AG04450 (cell line): Measurements from ENCODE around the gene BIRC7. TPM values are rescaled to one million over a fixed set of nuclear protein-coding genes. Genes with fewer than 3 reads are reported as not detected.

Source experiments
- CTCF ChIA-PET: fragments of 300-600, 350-600 bp; formaldehyde crosslinking; extraction: SDS; loops from one replicate; lab custom pipeline; 2022; ENCODE audit warnings: antibody characterized with exemption, inconsistent platforms; lab: Charles Lee
- POLR2A ChIA-PET: fragments of 350-600 bp; formaldehyde crosslinking; extraction: SDS; loops from one replicate; lab custom pipeline; 2021; ENCODE audit warnings: antibody characterized with exemption, inconsistent platforms; lab: Yijun Ruan, JAX
- DNase-seq: peaks from one replicate; pipeline ENCODE4 v3.0.0-alpha.2; 2011; ENCODE audit warnings: low read depth, low spot score
- H3K27ac ChIP-seq: one replicate; pipeline ENCODE4 v1.5.1; 2012; ENCODE audit warnings: low read depth, low read length, control low read depth
- H3K27me3 ChIP-seq: one replicate; pipeline ENCODE4 v1.6.0; 2012; ENCODE audit warnings: low read length; ENCODE audit not compliant: control insufficient read depth, insufficient read depth
- H3K4me3 ChIP-seq: 2 replicates; pipeline ENCODE4 v1.5.1; 2011; ENCODE audit warnings: mild to moderate bottlenecking, low read depth, low read length, control low read depth
- H3K9me3 ChIP-seq: 2 replicates; pipeline ENCODE4 v1.5.1; 2012; ENCODE audit warnings: low read length; ENCODE audit not compliant: control insufficient read depth, insufficient read depth
- polyA plus RNA-seq: library from polyadenylated mRNA; depleted of rRNA; stranded (reverse); fragments of >200 nt; gene quantifications from 2 replicates; pipeline ENCODE4 v1.2.3, GENCODE V29; 2011
- TF ChIP-seq, protein P1 (sequence below): IDR thresholded peaks from 2 replicates; pipeline ENCODE4 v1.5.1; 2011; ENCODE audit warnings: low read depth, low read length, control low read depth, inconsistent platforms

Gene BIRC7
- polyA plus RNA-seq, 1 experiment = not detected

DNA sequence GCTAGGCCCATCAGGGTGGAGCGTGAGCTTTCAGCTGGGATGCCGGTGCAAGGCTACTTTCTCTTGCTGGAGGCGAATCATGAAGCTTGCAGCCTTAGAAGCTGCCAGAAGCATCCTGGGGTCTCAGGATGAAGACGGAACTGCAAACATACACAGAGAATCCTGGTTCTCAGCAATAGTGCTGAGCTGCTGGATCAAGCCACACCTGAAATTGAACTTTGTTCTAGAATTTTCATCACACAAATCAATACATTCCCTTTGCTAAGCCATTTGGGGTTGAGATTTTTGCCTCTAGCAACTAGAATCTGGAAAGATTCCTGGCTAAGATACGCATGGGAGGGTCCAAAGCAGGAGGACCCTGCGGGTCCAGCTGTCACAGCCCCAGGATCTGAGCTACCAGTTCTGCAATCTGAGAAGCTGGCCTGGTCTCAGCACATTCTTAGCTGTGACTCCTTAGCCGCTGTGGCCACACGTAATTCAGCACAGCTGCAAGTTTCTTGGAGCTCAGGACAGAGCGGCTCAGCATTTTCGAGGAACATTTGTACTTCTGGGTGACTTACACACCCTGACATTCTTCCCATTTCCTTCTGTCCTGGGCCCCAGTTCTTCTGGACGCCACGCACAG lies 30.3 kb downstream of the BIRC7 start:
- Histone ChIP-seq H3K9me3 (no peaks in the 10 kb centered on the region), H3K27me3 (peaks cover 47% of the 10 kb centered on the region), H3K27ac (no peak overlapping the region), H3K4me3 (no peak overlapping the region)
- TF ChIP-seq, protein P1, sequence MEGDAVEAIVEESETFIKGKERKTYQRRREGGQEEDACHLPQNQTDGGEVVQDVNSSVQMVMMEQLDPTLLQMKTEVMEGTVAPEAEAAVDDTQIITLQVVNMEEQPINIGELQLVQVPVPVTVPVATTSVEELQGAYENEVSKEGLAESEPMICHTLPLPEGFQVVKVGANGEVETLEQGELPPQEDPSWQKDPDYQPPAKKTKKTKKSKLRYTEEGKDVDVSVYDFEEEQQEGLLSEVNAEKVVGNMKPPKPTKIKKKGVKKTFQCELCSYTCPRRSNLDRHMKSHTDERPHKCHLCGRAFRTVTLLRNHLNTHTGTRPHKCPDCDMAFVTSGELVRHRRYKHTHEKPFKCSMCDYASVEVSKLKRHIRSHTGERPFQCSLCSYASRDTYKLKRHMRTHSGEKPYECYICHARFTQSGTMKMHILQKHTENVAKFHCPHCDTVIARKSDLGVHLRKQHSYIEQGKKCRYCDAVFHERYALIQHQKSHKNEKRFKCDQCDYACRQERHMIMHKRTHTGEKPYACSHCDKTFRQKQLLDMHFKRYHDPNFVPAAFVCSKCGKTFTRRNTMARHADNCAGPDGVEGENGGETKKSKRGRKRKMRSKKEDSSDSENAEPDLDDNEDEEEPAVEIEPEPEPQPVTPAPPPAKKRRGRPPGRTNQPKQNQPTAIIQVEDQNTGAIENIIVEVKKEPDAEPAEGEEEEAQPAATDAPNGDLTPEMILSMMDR = no peak
- ChIA-PET POLR2A (no interaction called here), CTCF (no interaction called here)
- DNase-seq = peak; percentile 7

DNA sequence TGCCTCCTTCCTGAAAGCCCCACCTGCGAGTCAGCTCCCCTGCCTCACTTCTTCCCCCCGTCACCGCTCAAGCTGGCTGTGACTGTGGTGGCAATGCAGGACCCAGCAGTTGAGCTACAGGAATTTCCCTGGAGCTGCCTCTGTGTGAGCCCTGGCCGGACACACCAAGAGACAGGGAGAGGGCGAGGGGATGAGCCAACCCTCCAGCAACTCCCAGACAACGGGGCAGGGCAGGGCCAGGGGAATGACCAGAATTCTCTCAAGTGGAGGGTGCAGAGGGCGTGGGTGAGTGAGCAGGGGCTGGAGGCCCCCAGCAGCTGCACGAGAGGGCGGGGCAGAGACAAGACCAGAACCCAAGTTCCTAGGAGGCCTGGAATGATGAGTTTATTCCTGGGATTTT lies 32.0 kb downstream of the BIRC7 start:
- Histone ChIP-seq H3K9me3 (no peaks in the 10 kb centered on the region), H3K4me3 (no peak overlapping the region), H3K27ac (no peak overlapping the region), H3K27me3 (peaks cover 33% of the 10 kb centered on the region)
- CTCF ChIA-PET = no interaction called here
- POLR2A ChIA-PET = no interaction called here
- no peak for DNase-seq
- TF ChIP-seq, protein P1 = no peak

GRCh38 chr20:63268256-63268655 lies 32.6 kb downstream of the BIRC7 start:
- H3K27ac ChIP-seq = no peak overlapping the region
- TF ChIP-seq, protein P1 = no peak
- DNase-seq = no peak
- no peak overlapping the region for H3K4me3 ChIP-seq
- no peaks in the 10 kb centered on the region for H3K9me3 ChIP-seq
- CTCF ChIA-PET = no interaction called here
- H3K27me3 ChIP-seq = peaks cover 27% of the 10 kb centered on the region
- POLR2A ChIA-PET = no interaction called here

DNA sequence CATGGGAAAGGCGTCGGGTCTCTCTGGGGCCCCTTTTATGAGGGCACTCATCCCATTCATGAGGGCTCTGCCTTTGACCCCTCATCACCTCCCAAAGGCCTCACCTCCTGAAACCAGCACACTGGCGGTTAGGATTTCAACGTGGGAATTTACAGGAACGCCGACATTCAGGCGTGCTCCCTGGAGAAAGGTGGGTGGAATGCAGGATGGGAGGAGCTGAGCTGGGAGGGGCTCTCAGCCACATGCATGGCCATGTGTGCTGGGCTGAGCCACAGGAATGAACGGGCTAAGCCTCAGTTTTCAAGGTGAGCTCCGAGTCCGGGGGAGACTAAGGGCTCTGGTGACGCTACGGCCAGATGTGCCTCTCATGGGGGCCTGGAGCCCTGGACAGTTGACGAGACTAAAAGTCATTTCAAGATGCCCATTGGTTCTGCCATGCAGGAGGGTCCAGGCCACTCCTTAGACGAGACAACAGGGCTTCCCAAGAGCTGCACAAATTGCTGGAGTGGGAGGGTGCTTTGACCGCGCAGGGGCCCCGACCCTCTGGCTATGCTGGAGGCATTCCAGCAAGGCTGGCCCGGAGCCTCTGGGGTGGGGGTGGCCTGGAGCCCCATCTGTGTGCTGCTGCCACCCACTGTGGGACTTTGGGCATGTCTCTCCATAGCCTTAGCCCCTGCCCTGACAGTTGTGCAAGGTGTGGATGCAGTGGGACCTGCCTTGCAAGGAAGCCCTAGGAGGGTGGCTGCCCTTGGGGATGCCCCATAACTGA lies 33.1 kb downstream of the BIRC7 start:
- TF ChIP-seq, protein P1 = no peak
- POLR2A ChIA-PET = no interaction called here
- Histone ChIP-seq H3K27me3 (peaks cover 22% of the 10 kb centered on the region), H3K4me3 (no peak overlapping the region), H3K9me3 (no peaks in the 10 kb centered on the region), H3K27ac (no peak overlapping the region)
- CTCF ChIA-PET = interaction anchor here (1.3 kb wide), 1 partner anchor 46 kb away, joined by 6 read pairs; no protein-coding TSS in a partner anchor
- DNase-seq = no peak

GRCh38 chr20:63269724-63270123 lies 34.0 kb downstream of the BIRC7 start:
- Histone ChIP-seq H3K27me3 (peaks cover 15% of the 10 kb centered on the region), H3K27ac (no peak overlapping the region), H3K4me3 (no peak overlapping the region), H3K9me3 (no peaks in the 10 kb centered on the region)
- POLR2A ChIA-PET = no interaction called here
- TF ChIP-seq, protein P1 = no peak
- CTCF ChIA-PET = interaction anchor here (1.3 kb wide), 1 partner anchor 46 kb away, joined by 6 read pairs; no protein-coding TSS in a partner anchor
- no peak for DNase-seq
